GM18951 (cell line): ENCODE measurements around the gene CYTH4.

Source experiments
- POLR2A ChIP-seq: IDR thresholded peaks from 4 replicates; pipeline ENCODE4 v1.6.1; 2011; ENCODE audit warnings: mild to moderate bottlenecking; ENCODE audit not compliant: insufficient read length, insufficient read depth; ENCODE audit errors: extremely low read depth
- in situ Hi-C: fragments of 300-500 bp; cut with MboI; formaldehyde crosslinking; loops from one replicate; pipeline ENCODE4 v1.12.0; 2022; ENCODE audit warnings: low sequenced_read_pairs, mixed read lengths, inconsistent platforms; ENCODE audit not compliant: unreplicated experiment

Gene CYTH4

GRCh38 chr22:37281646-37282384 lies 493 bp upstream of the CYTH4 start:
- TF ChIP-seq POLR2A = no peak
- in situ Hi-C loops = no loop called here

GRCh38 chr22:37283393-37283937 lies 1.2 kb downstream of the CYTH4 start:
- TF ChIP-seq POLR2A = no peak
- in situ Hi-C loops = no loop called here

- TF ChIP-seq POLR2A = no peak
- in situ Hi-C loops = no loop called here
These were observed 2.0 kb downstream of the CYTH4 start for GRCh38 chr22:37284126-37284804.

DNA sequence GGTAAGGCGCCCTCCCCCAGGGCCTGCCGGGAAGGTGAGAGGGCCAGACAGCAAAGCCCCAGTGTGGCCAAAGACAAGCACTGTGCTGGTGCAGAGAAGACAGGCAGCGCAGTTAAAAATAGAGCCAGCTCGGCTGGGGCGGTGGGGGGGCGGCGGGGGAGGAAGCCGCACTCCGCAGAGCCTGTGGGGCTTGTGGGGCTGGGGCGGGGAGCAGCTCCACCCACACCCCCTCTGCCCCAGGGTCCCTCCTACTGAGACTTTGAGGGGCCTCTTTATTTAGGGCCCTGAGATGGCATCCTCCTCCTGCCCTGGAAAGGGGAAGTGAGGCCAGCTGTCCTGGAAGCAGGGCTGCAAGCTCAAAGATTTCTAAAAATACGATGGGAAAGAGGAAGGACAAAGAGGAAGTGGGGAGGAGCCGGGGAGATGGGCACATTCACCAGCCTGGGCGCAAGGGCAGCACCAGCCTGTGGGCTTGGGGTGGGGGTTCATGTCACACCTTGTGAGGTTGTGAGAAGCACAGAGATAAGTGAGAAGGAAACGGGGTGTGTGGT lies 2.6 kb downstream of the CYTH4 start:
- TF ChIP-seq POLR2A = peak; percentile 34
- in situ Hi-C loops = no loop called here

DNA sequence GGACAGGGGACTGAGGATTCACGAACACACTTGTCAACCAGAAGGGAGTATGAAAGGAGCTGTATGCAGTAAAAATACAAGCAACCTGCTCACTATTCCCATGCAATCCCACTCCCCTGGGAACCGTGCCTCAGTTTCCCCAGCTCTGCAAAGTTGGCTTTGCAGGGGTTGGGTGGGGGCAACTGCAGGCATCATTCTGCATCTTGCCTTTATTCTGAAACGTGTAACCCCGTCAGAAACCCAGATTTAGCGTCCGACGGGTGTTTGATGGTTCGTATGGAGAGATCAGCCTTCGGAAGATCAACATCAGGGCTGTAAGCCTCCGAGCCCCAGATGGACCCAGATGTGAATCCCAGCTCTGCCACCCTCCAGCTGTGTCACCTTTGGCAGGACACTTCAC lies 3.6 kb downstream of the CYTH4 start:
- in situ Hi-C loops = no loop called here
- TF ChIP-seq POLR2A = no peak

GRCh38 chr22:37287550-37287951 lies 5.2 kb downstream of the CYTH4 start:
- in situ Hi-C loops = no loop called here
- TF ChIP-seq POLR2A = no peak

DNA sequence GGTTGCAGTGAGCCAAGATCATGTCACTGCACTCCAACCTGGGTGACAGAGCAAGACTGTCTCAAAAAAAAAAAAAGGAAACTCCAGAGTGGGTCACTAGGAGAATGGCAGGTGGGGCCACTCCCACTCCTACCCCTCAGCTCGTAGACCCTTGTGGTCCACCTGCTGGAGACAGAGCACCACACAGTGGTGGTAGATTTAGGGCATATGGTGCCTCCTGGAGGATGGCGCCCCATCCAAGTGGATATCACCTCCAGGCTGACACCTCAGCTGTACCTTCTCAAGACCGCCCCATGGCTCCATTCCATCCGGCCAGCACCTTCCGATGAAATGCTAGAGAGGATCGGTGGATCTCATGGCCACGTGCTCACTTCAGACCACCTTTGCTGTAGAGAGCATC lies 6.2 kb downstream of the CYTH4 start:
- no peak for TF ChIP-seq POLR2A
- in situ Hi-C loops = no loop called here

DNA sequence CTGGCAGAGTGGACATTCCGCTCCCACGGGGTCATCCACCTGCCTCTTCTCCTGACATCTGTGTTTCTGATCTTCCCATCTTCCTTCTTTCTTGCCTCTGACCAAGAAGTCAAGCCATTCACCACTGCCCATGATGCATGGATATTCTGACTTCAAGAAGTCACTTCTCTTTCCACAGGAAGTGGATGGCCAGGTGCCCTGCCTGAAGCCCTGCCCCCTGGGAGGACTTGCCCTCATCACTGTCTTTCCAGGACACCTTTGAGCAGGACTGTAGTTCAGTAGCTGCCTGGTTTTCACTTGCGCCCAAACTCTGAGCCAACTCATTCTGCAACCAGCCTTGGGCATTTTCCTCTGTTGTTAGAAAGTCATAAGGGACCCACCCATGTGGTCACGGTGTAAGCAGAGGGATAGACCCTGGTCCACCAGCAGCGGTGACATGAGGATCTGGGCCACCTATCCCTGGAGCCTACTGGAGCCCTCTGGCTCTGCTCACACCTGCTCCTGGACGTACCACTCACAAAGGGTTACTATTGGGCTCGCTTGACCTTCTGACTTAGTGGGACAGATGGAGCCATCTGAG lies 6.9 kb downstream of the CYTH4 start:
- in situ Hi-C loops = no loop called here

GRCh38 chr22:37290737-37291136 lies 8.4 kb downstream of the CYTH4 start:
- TF ChIP-seq POLR2A = no peak
- in situ Hi-C loops = no loop called here

More for the DNA sequence above, 6.9 kb downstream of the CYTH4 start:
- no peak for TF ChIP-seq POLR2A

GRCh38 chr22:37291559-37292298 lies 9.4 kb downstream of the CYTH4 start:
- in situ Hi-C loops = no loop called here
- no peak for TF ChIP-seq POLR2A

GRCh38 chr22:37292641-37293040 lies 10.3 kb downstream of the CYTH4 start:
- in situ Hi-C loops = no loop called here
- no peak for TF ChIP-seq POLR2A

DNA sequence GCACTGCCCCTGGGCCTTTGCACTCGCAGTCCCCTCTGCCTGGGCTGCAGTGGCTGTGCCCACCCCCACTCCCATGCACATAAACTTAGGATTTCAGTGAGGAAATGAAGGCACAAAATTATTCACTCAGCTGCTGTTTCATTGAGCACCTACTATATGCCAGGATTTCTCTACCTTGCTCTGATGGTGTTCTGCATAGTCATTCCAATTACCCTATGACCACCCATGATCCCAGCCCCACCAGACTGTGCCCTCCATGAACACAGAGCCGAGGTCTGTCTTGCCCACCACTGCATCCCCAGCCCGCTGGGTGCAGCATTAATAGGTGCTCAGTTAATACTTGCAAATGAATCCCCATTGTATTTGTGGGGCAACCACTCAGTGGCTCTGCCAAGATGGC lies 10.9 kb downstream of the CYTH4 start:
- in situ Hi-C loops = no loop called here
- no peak for TF ChIP-seq POLR2A

- no peak for TF ChIP-seq POLR2A
- in situ Hi-C loops = no loop called here
These were observed 12.4 kb downstream of the CYTH4 start for GRCh38 chr22:37294747-37295146.

GRCh38 chr22:37295213-37295886 lies 13.0 kb downstream of the CYTH4 start:
- TF ChIP-seq POLR2A = no peak
- in situ Hi-C loops = no loop called here
